Hematopoietic multipotent progenitor cell treated with erythropoietin and hydrocortisone succinate and interleukin-3 and kit ligand, for 4 days (in vitro differentiated cells): ENCODE results near the gene SLC25A17.
"Not testable (repeated sequence)": the region's sequence is repeated elsewhere in the genome, so short reads cannot be mapped to it uniquely, and the experiment has no call there.

Experiments
- DNase-seq: peaks from one replicate; pipeline ENCODE4 v3.0.0-alpha.2; 2015

Gene SLC25A17

DNA sequence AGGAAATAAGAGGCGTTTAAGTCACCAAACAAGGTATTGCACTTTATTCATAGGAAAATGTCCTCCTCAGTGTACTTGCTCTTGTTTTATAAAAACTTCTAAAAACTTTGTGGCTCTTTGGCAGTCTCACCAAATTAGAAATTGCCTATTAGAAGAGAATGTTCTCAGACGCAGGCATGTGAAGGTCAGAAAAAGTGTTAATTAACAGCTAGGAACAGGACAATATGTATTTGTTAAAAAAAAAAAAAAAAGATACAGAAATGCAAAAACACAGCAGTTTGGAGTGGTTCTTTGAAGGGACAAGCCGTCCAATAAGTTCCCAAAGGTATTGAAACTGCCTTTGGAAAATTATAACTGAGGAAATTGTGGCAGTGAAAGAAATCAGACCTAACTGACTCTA, 67.9 kb downstream of the SLC25A17 start:
- DNase-seq = no peak

- no peak for DNase-seq
Measured at GRCh38 chr22:40749829-40750228, 69.3 kb downstream of the SLC25A17 start.

- no peak for DNase-seq
Measured at GRCh38 chr22:40748388-40749355, 70.5 kb downstream of the SLC25A17 start.

DNA sequence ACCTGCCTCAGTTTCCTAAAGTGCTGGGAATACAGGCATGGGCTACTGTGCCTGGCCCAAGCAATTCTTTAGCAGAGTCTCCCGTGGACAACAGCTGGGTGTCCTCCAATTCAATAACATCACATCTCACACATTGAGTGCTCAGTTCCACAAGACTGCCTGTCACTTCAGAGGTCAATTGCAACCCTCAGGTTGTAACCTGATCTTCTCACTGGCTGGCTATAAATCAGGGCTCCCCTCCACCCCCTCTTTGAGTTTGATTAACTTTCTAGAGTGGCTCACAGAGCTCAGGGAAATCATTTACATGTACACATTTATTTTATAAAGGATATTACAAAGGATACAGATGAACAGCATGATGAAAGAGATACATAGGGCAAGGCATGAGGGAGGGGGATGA, 71.8 kb downstream of the SLC25A17 start:
- no peak for DNase-seq

GRCh38 chr22:40746428-40747220, 72.5 kb downstream of the SLC25A17 start:
- no peak for DNase-seq

DNA sequence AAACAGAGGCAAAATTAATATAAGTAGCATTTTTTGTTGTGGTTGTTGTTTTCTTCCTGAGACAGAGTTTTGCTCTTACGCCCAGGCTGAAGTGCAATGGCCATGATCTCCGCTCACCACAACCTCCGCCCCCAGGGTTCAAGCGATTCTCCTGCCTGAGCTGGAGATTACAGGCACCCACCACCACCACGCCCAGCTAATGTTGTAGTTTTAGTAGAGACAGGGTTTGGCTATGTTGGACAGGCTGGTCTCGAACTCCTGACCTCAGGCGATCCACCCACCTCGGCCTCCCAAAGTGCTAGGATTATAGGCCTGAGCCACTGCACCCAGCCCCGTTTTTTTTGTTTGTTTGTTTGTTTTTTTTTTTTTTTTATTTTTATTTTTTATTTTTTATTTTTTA, 75.4 kb downstream of the SLC25A17 start:
- DNase-seq = peak; percentile 23

DNA sequence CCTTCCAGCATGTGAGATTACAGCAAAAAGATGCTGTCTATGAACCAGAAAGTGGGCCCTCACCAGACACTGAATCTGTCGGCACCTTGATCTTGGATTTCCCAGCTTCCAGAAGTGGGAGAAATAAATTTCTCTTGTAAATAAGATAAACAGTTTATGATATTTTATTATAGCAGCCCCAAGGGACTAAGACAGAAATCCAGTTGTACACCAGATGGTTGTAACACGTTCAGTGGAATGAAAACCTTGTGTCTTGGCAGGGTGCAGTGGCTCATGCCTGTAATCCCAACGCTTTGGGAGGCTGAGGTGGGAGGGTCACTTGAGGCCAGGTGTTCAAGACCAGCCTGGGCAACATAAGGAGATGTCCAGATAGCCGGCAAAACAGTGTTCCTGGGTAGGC, 78.0 kb downstream of the SLC25A17 start:
- no peak for DNase-seq

DNA sequence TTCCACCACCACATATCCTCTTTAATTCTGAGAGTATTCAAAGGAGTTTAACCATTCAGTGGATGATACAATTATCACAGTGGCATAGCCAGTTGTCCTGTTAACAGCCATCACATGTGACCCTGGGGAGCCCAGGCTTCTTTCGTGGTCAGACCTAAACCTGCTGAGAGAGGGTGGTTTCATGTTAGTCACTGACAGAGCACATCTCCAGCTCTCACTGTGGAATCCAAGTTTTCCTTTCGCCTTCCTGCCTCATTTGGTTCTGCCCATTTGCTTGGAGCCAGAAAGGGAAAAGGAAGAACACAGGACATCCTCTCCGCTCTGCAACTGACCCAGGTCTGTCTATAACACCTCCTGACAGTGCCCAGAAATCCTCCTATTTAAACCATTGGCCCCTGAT, 79.4 kb downstream of the SLC25A17 start:
- peak; percentile 24 for DNase-seq

- DNase-seq = no peak
Measured at GRCh38 chr22:40733919-40734318, 85.2 kb downstream of the SLC25A17 start.

- DNase-seq = no peak
Measured at GRCh38 chr22:40732999-40733292, 86.2 kb downstream of the SLC25A17 start.

DNA sequence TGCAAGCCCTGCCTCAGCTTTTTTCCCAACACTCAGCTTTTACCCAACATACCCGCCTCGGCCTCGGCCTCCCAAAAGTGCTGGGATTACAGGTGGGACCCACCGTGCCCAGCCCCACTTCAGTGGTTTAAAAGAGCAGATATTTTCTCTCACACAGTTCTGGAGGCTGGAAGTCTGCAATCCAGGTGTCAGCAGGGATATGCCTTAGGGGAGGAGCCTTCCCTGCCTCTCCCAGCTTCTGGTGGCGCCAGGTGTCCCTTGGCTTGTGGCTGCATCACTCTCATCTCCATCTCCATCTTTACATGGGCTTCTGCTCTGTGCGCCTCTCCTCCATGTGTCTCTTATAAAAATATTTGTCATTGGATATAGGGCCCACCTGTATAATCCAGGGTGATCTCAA, 89.9 kb downstream of the SLC25A17 start:
- DNase-seq = no peak

GRCh38 chr22:40728731-40729189, 90.4 kb downstream of the SLC25A17 start:
- peak; percentile 65 for DNase-seq

GRCh38 chr22:40727964-40728615, 91.1 kb downstream of the SLC25A17 start:
- DNase-seq = no peak

- no peak for DNase-seq
Measured at GRCh38 chr22:40727070-40727963, 91.8 kb downstream of the SLC25A17 start.

DNA sequence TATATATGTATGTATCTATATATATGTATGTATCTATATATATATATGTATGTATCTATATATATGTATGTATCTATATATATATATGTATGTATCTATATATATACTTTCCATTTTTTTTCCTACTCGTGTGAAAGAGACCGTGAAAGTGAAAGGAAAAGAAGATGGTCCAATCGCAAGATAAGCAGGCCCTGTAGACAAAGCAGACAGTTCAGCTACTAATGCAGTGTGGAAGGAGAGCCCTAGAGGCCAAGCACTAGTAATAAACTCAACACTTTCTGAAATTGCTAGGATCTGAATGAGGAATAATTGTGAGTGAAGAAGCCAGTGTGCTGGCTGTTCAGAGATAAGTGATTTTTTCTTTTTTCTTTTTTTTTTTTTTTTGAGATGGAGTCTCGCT, 92.6 kb downstream of the SLC25A17 start:
- peak; percentile 79 for DNase-seq

GRCh38 chr22:40723396-40723933, 95.7 kb downstream of the SLC25A17 start:
- no peak for DNase-seq

GRCh38 chr22:40721266-40721665, 97.9 kb downstream of the SLC25A17 start:
- DNase-seq = peak; percentile 41

DNA sequence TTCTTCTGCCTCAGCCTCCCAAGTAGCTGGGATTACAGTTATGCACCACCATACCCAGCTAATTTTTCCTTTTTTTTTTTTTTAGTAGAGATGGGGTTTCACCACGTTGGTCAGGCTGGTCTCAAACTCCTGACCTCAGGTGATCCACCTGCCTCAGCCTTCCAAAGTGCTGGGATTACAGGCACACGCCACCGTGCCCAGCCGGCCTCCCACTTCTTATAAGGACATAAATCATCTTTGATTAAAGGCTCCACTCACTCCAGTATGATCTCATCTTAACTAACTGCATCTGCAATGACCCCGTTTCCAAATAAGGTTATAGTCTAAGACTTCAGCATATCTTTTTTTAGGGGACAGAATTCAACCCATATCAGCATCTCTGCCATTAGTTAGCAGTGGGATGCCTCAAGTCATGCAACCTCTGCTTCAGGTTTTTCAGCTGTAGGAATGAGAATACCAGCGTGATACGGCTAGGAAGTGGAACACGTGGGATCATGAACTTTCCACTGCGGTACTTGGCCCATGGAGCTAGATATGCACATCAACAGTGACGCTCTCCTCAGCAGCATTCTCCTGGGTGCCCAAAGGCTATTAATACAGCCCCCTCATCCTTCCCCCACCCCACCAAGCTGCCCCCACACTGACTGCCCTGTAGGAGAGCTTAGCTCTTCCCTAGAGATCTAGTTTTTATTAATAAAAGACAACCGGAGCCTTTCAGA, 98.4 kb downstream of the SLC25A17 start:
- DNase-seq = no peak

- DNase-seq = not testable (repeated sequence)
Measured at GRCh38 chr22:40720156-40720537, 99.0 kb downstream of the SLC25A17 start.
